H1 (cell line): ENCODE measurements around the gene ZNF496. TPM values are rescaled to one million over a fixed set of nuclear protein-coding genes. Genes with fewer than 3 reads are reported as not detected.

Experiments
- CREB1 ChIP-seq: IDR thresholded peaks from 2 replicates; pipeline ENCODE4 v1.6.1; 2012; ENCODE audit warnings: inconsistent platforms
- EGR1 ChIP-seq: IDR thresholded peaks from 2 replicates; pipeline ENCODE4 v1.6.1; 2011; ENCODE audit warnings: low read depth, low read length, borderline replicate concordance
- KDM1A ChIP-seq: fragments of 200-600, 300-600 bp; sonication (generic); IDR thresholded peaks from 2 replicates; pipeline ENCODE4 v1.7.1; 2016; ENCODE audit warnings: mild to moderate bottlenecking, low read length, borderline replicate concordance
- NANOG ChIP-seq: IDR thresholded peaks from 2 replicates; pipeline ENCODE4 v1.6.1; 2011; ENCODE audit warnings: low read length, low read depth, mild to moderate bottlenecking, inconsistent platforms; ENCODE audit not compliant: insufficient read depth, poor library complexity, severe bottlenecking
- POLR2A ChIP-seq, 2 experiments: IDR thresholded peaks; 1 replicate in 1 of 2; 2 replicates in 1 of 2; pipeline ENCODE4 v1.6.1; 2011; ENCODE audit warnings: low read depth in 2 of 2, low read length in 2 of 2, mild to moderate bottlenecking in 2 of 2; ENCODE audit errors: control extremely low read depth in 1 of 2
- TEAD4 ChIP-seq: IDR thresholded peaks from 2 replicates; pipeline ENCODE4 v1.6.1; 2012; ENCODE audit warnings: low read depth, low read length, inconsistent platforms, mixed read lengths
- polyA plus RNA-seq, 7 experiments: library from polyadenylated mRNA; depleted of rRNA in 3 of 7; stranded (reverse) in 5 of 7; unstranded in 2 of 7; fragments of >200 nt in 5 of 7; fragments of 200-250 nt in 2 of 7; gene quantifications; 1 replicate in 5 of 7; 2 replicates in 1 of 7; 4 replicates in 1 of 7; pipeline versions ENCODE4 v1.2.1 to v1.2.3, GENCODE V29; 2011 to 2013; ENCODE audit warnings: missing spikeins in 2 of 7, mixed read lengths in 2 of 7
- total RNA-seq: library from RNA; stranded (reverse); fragmentation: NEBNext Ultra II Directional; extraction: Animal tissue kit (Norgen Biotek cat#: 25700); gene quantifications from 2 replicates; pipeline ENCODE4 v1.2.1, GENCODE V29; 2021

Gene ZNF496
- total and polyA plus RNA-seq, 2 of the 8 experiments (the other 6 are each of a cell fraction or from before 2014, with no cell fraction given), result 27.9 to 71.4 TPM

GRCh38 chr1:247368490-247369145, 37.0 kb upstream of the ZNF496 start (continued):
- no peak for TF ChIP-seq NANOG
- no peak for TF ChIP-seq POLR2A (IDR thresholded peaks at IDR 0.05; ENCODE audit: control extremely low read depth in 1 of 2, low read depth in 2 of 2, low read length in 2 of 2)
- TF ChIP-seq KDM1A, result no peak
- TF ChIP-seq TEAD4, result no peak
- no peak for TF ChIP-seq EGR1
- TF ChIP-seq CREB1, result no peak
